Uterus (tissue), 2 donors: ENCODE measurements around the gene MIOS.

ENCODE experiments used
- CTCF ChIP-seq, 4 experiments: fragments of 200-600 bp in 2 of 4; fragments of 450-650 bp in 2 of 4; sonication (generic) in 2 of 4; IDR thresholded peaks; one replicate each; pipeline ENCODE4 v1.5.1; 2016 to 2019; ENCODE audit warnings: antibody characterized with exemption in 4 of 4, mild to moderate bottlenecking in 2 of 4, moderate library complexity in 1 of 4
- POLR2A ChIP-seq, 2 donors: fragments of 450-650 bp; IDR thresholded peaks; one replicate each; pipeline ENCODE4 v1.6.1; 2016; ENCODE audit warnings: antibody characterized with exemption in 2 of 2, mild to moderate bottlenecking in 1 of 2, moderate library complexity in 1 of 2

GRCh38 chr7:7565018-7565680, 1.5 kb upstream of the MIOS start:
- TF ChIP-seq CTCF (IDR thresholded peaks at IDR 0.05) (no peak), POLR2A (IDR thresholded peaks at IDR 0.05) (no peak)
